ENCODE results near the gene RNF212.

- TF ChIP-seq GATA3 (IDR thresholded peaks at IDR 0.05; ENCODE audit: low read depth, low read length) (no peak), GATA2 (IDR thresholded peaks at IDR 0.05; ENCODE audit: low read depth, low read length) (no peak)
Measured at GRCh38 chr4:1036095-1036494, 77.3 kb downstream of the RNF212 start.
